Colonic mucosa (tissue), 4 donors: ENCODE results near the gene ANKRD49. TPM values are rescaled to one million over a fixed set of nuclear protein-coding genes. Genes with fewer than 3 reads are reported as not detected.

Source experiments
- DNase-seq: peaks from one replicate; pipeline ENCODE4 v3.0.0-alpha.2; 2020
- H3K27ac ChIP-seq: fragments of 200-600 bp; one replicate; pipeline ENCODE4 v1.8.0; 2021
- H3K27me3 ChIP-seq: fragments of 200-600 bp; one replicate; pipeline ENCODE4 v1.8.0; 2021
- H3K36me3 ChIP-seq: fragments of 200-600 bp; one replicate; pipeline ENCODE4 v1.8.0; 2021
- H3K4me1 ChIP-seq: fragments of 200-600 bp; one replicate; pipeline ENCODE4 v1.8.0; 2021; ENCODE audit warnings: mild to moderate bottlenecking
- H3K4me3 ChIP-seq: fragments of 200-600 bp; one replicate; pipeline ENCODE4 v1.8.0; 2021
- H3K9ac ChIP-seq, 2 donors: one replicate each; pipeline ENCODE4 v1.7.0; 2013; ENCODE audit warnings: control low read depth in 2 of 2, low read depth in 2 of 2, low read length in 2 of 2
- H3K9me3 ChIP-seq: fragments of 200-600 bp; one replicate; pipeline ENCODE4 v1.8.0; 2021
- intact Hi-C: fragments of 100-400 bp; cut with DNase I; formaldehyde crosslinking; loops from one replicate; pipeline ENCODE4 v1.14.1; 2022
- microRNA-seq: library from miRNA; unstranded; fragments of <30 nt; microRNA quantifications from one replicate; pipeline ENCODE4, GENCODE V29; 2019
- total RNA-seq, 2 donors: library from RNA; stranded (reverse); fragmentation: NEBNext Ultra II Directional in 1 of 2; extraction: Animal tissue kit (Norgen Biotek cat#: 25700) in 1 of 2; gene quantifications; one replicate each; pipeline ENCODE4 v1.2.1, GENCODE V29; 2021
- TF ChIP-seq, protein P1 (sequence below): fragments of 200-600 bp; IDR thresholded peaks from one replicate; pipeline ENCODE4 v1.8.0; 2022; ENCODE audit warnings: antibody characterized with exemption, mild to moderate bottlenecking
- donor health status: healthy.
- donor health status: DM: no; HTN: no; CAD: no.
- donor health status: DM: no; HTN: no; CAD: no.

ANKRD49 gene
- total RNA-seq, 2 donors from 2014 or later: 10.7 to 14.6 TPM

DNA sequence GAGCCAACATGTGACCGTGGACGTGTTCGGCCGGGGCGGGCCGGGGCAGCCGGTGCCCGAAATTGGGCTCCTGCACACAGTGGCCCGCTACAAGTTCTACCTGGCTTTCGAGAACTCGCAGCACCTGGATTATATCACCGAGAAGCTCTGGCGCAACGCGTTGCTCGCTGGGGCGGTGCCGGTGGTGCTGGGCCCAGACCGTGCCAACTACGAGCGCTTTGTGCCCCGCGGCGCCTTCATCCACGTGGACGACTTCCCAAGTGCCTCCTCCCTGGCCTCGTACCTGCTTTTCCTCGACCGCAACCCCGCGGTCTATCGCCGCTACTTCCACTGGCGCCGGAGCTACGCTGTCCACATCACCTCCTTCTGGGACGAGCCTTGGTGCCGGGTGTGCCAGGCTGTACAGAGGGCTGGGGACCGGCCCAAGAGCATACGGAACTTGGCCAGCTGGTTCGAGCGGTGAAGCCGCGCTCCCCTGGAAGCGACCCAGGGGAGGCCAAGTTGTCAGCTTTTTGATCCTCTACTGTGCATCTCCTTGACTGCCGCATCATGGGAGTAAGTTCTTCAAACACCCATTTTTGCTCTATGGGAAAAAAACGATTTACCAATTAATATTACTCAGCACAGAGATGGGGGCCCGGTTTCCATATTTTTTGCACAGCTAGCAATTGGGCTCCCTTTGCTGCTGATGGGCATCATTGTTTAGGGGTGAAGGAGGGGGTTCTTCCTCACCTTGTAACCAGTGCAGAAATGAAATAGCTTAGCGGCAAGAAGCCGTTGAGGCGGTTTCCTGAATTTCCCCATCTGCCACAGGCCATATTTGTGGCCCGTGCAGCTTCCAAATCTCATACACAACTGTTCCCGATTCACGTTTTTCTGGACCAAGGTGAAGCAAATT, 51.7 kb downstream of the ANKRD49 start:
- peak overlapping the region; percentile 99 for H3K27ac ChIP-seq
- intact Hi-C loops: no loop called here

DNA sequence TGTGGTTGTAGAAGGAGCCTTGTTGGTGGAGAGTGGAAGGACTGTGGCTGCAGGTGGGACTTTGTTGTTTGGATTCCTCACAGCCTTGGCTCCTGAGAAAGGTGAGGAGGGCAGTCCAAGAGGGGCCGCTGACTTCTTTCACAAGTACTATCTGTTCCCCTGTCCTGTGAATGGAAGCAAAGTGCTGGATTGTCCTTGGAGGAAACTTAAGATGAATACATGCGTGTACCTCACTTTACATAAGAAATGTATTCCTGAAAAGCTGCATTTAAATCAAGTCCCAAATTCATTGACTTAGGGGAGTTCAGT, 52.3 kb downstream of the ANKRD49 start:
- Histone ChIP-seq H3K9ac (peak overlapping the region; percentile 15 to 97), H3K27ac (no peak overlapping the region), H3K4me1 (no peaks in the 10 kb centered on the region), H3K27me3 (no peaks in the 10 kb centered on the region), H3K4me3 (peak overlapping the region; percentile 61), H3K9me3 (no peaks in the 10 kb centered on the region), H3K36me3 (no peaks in the 10 kb centered on the region)
- no peak for DNase-seq
- TF ChIP-seq, protein P1, sequence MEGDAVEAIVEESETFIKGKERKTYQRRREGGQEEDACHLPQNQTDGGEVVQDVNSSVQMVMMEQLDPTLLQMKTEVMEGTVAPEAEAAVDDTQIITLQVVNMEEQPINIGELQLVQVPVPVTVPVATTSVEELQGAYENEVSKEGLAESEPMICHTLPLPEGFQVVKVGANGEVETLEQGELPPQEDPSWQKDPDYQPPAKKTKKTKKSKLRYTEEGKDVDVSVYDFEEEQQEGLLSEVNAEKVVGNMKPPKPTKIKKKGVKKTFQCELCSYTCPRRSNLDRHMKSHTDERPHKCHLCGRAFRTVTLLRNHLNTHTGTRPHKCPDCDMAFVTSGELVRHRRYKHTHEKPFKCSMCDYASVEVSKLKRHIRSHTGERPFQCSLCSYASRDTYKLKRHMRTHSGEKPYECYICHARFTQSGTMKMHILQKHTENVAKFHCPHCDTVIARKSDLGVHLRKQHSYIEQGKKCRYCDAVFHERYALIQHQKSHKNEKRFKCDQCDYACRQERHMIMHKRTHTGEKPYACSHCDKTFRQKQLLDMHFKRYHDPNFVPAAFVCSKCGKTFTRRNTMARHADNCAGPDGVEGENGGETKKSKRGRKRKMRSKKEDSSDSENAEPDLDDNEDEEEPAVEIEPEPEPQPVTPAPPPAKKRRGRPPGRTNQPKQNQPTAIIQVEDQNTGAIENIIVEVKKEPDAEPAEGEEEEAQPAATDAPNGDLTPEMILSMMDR: no peak
- intact Hi-C loops: no loop called here

More for the DNA sequence above, 51.7 kb downstream of the ANKRD49 start:
- TF ChIP-seq, protein P1: no peak
- no peaks in the 10 kb centered on the region for H3K9me3 ChIP-seq
- H3K4me1 ChIP-seq: no peaks in the 10 kb centered on the region
- H3K4me3 ChIP-seq: peak overlapping the region; percentile 61
- H3K9ac ChIP-seq: peak overlapping the region; percentile 94 to 97
- no peaks in the 10 kb centered on the region for H3K36me3 ChIP-seq
- H3K27me3 ChIP-seq: no peaks in the 10 kb centered on the region
- DNase-seq: no peak

DNA sequence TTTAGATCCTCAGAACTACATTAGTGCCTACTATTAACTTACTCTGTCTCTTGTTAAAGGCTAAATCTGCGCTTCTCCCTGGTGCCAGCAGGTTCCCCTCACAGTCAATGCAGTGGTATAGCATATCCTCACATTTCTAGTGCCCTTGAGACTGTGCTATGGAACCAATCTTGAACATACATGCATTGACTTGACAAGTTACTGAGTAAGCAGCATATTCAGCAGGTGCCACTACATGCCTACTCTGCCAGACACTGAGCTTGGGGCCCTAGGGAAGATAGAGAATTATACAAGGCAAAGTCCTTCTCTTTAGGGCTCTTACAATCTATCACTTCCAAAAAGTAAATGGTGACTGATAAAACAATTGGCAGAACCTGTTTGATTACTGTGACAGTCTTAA, 53.1 kb downstream of the ANKRD49 start:
- Histone ChIP-seq H3K9me3 (no peaks in the 10 kb centered on the region), H3K36me3 (no peaks in the 10 kb centered on the region), H3K27me3 (no peaks in the 10 kb centered on the region), H3K9ac (peak overlapping the region in 1 of 2 donors; percentile 97), H3K4me3 (peak overlapping the region; percentile 61), H3K27ac (no peak overlapping the region), H3K4me1 (no peaks in the 10 kb centered on the region)
- TF ChIP-seq, protein P1: no peak
- intact Hi-C loops: no loop called here
- DNase-seq: peak; percentile 68

DNA sequence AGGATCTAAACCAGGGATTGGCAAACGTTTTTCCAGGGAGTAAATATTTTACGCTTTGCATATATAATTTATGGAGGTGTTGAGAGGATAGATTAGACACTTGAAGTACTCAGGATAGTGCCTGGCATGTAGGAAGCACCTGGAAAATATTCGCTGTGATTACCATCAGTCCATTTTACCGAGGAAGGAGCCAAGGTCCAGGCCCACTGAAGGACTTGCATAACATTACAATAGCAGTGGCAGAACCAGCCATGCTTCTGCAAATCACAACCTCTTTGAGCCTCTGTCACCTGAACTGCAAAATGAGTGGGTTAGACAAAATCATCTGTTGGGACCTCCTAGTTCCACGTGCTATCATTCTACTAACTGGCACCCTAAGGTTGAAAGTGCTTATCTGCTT, 55.4 kb downstream of the ANKRD49 start:
- no peaks in the 10 kb centered on the region for H3K9me3 ChIP-seq
- no peak overlapping the region for H3K4me3 ChIP-seq
- H3K27me3 ChIP-seq: no peaks in the 10 kb centered on the region
- TF ChIP-seq, protein P1: no peak
- H3K27ac ChIP-seq: no peak overlapping the region
- intact Hi-C loops: no loop called here
- no peak for DNase-seq
- H3K9ac ChIP-seq: peak overlapping the region in 1 of 2 donors; percentile 66
- no peaks in the 10 kb centered on the region for H3K36me3 ChIP-seq
- no peaks in the 10 kb centered on the region for H3K4me1 ChIP-seq

Small RNAs within 50 kb of the gene (microRNA-seq; reads per million reads assigned to microRNA genes)
- gene MIR548L: 6.1 reads per million, percentile 3 among the genes with 10 or more reads in this experiment

Other genes with a start within 250 kb of the ANKRD49 start
- not detected for gene IZUMO1R, start 189.4 kb upstream of the ANKRD49 start, total RNA-seq
- gene GPR83, start 92.6 kb upstream of the ANKRD49 start, total RNA-seq: under 1 TPM in 1 of 2 donors, not detected in 1; 0.13 TPM
- 10 to 100 TPM; 14.0 to 17.6 TPM for gene MRE11, start 140 bp upstream of the ANKRD49 start, total RNA-seq
- gene C11orf97, start 18.5 kb downstream of the ANKRD49 start, total RNA-seq: not detected
- gene FUT4, start 49.9 kb downstream of the ANKRD49 start, total RNA-seq: 10 to 100 TPM; 28.0 to 28.5 TPM
- gene PIWIL4, start 73.4 kb downstream of the ANKRD49 start, total RNA-seq: 1 to 10 TPM; 6.3 to 6.7 TPM